H1 (cell line): Measurements from ENCODE around the gene FMN2. TPM values are rescaled to one million over a fixed set of nuclear protein-coding genes. Genes with fewer than 3 reads are reported as not detected.

Experiments
- CTCF ChIA-PET: fragments of 300-600 bp; sonication (Branson Sonifier 250); formaldehyde crosslinking; loops from one replicate; lab custom pipeline; 2021; ENCODE audit not compliant: partially characterized antibody; lab: Charles Lee
- POLR2A ChIA-PET: fragments of 300-600 bp; sonication (Branson Sonifier 250); formaldehyde crosslinking; loops from one replicate; lab custom pipeline; 2021; ENCODE audit warnings: inconsistent platforms; ENCODE audit not compliant: partially characterized antibody; lab: Charles Lee
- DNase-seq, 2 experiments: peaks; one replicate each; pipeline versions ENCODE4 v3.0.0 to v3.0.0-alpha.2; 2010 to 2022; ENCODE audit warnings: low spot score in 2 of 2, low read depth in 1 of 2, mixed read lengths in 1 of 2
- FAIRE-seq: peaks from 2 replicates; lab custom pipeline; 2011; peaks lifted over from hg19 to GRCh38; lab: Jason Lieb, UNC
- H2AFZ ChIP-seq: 2 replicates; pipeline ENCODE4 v1.8.1; 2012; ENCODE audit warnings: low read length, inconsistent platforms
- H2AK5ac ChIP-seq: 2 replicates; pipeline ENCODE4 v1.6.1; 2013; ENCODE audit warnings: low read depth, low read length
- H2BK120ac ChIP-seq: replicated peaks from 2 replicates; pipeline ENCODE3; 2013; ENCODE audit warnings: low read depth, low read length, inconsistent platforms
- H2BK12ac ChIP-seq: 2 replicates; pipeline ENCODE4 v1.6.1; 2013; ENCODE audit warnings: low read depth, low read length
- H2BK15ac ChIP-seq: 2 replicates; pipeline ENCODE4 v1.6.1; 2013; ENCODE audit warnings: low read length
- H2BK20ac ChIP-seq: 2 replicates; pipeline ENCODE4 v1.6.1; 2013; ENCODE audit warnings: low read length
- H2BK5ac ChIP-seq: 2 replicates; pipeline ENCODE4 v1.6.1; 2013; ENCODE audit warnings: low read depth, low read length
- H3K14ac ChIP-seq: 2 replicates; pipeline ENCODE4 v1.6.1; 2013; ENCODE audit warnings: inconsistent platforms; ENCODE audit not compliant: insufficient read length
- H3K18ac ChIP-seq: 2 replicates; pipeline ENCODE4 v1.6.1; 2013; ENCODE audit warnings: low read length; ENCODE audit errors: extremely low read depth
- H3K23ac ChIP-seq: 2 replicates; pipeline ENCODE4 v1.6.1; 2013; ENCODE audit warnings: inconsistent platforms; ENCODE audit not compliant: insufficient read length
- H3K23me2 ChIP-seq: 2 replicates; pipeline ENCODE4 v1.6.1; 2013; ENCODE audit warnings: low read depth, low read length
- H3K27ac ChIP-seq: 2 replicates; pipeline ENCODE4 v1.6.1; 2011; ENCODE audit warnings: low read depth, low read length, inconsistent platforms
- H3K27me3 ChIP-seq, 4 experiments: replicated peaks in 1 of 4; 1 replicate in 1 of 4; 2 replicates in 3 of 4; pipeline versions ENCODE4 v1.6.1 to v1.8.1; 2011 to 2013; ENCODE audit warnings: low read length in 3 of 4, mild to moderate bottlenecking in 3 of 4, inconsistent platforms in 2 of 4, mixed read lengths in 2 of 4, moderate library complexity in 1 of 4; ENCODE audit not compliant: control insufficient read depth in 3 of 4, insufficient read depth in 3 of 4; ENCODE audit errors: extremely low read depth in 1 of 4
- H3K36me3 ChIP-seq, 4 experiments: 2 replicates each; pipeline versions ENCODE4 v1.6.1 to v1.8.1; 2011 to 2013; ENCODE audit warnings: mild to moderate bottlenecking in 4 of 4, low read length in 3 of 4, moderate library complexity in 2 of 4, control low read depth in 1 of 4, inconsistent platforms in 1 of 4; ENCODE audit not compliant: insufficient read depth in 4 of 4, control insufficient read depth in 2 of 4
- H3K4ac ChIP-seq: replicated peaks from 2 replicates; pipeline ENCODE3; 2013; ENCODE audit warnings: low read length, low read depth, mixed read lengths, inconsistent platforms; ENCODE audit not compliant: insufficient read length
- H3K4me1 ChIP-seq, 4 experiments: replicated peaks in 1 of 4; 1 replicate in 1 of 4; 2 replicates in 3 of 4; pipeline versions ENCODE4 v1.6.1 to v1.8.1; 2011 to 2013; ENCODE audit warnings: low read length in 3 of 4, inconsistent platforms in 2 of 4, mixed read lengths in 1 of 4; ENCODE audit not compliant: insufficient read depth in 4 of 4, control insufficient read depth in 3 of 4
- H3K4me2 ChIP-seq, 2 experiments: 2 replicates each; pipeline versions ENCODE4 v1.6.1 to v1.8.1; 2011 to 2013; ENCODE audit warnings: low read depth in 2 of 2, low read length in 2 of 2, control low read depth in 1 of 2, inconsistent platforms in 1 of 2, mild to moderate bottlenecking in 1 of 2; ENCODE audit not compliant: insufficient read depth in 1 of 2
- H3K4me3 ChIP-seq, 4 experiments: fragments of 200-600, 300-600 bp in 1 of 4; sonication (generic), shearing (Covaris generic), sonication (Bioruptor Twin) in 1 of 4; 2 replicates each; pipeline versions ENCODE4 v1.5.1 to v1.8.1; 2011 to 2016; ENCODE audit warnings: low read length in 4 of 4, low read depth in 3 of 4, control low read depth in 2 of 4, inconsistent platforms in 2 of 4, mild to moderate bottlenecking in 2 of 4, mixed read lengths in 1 of 4, moderate library complexity in 1 of 4; ENCODE audit not compliant: insufficient read depth in 2 of 4; ENCODE audit errors: extremely low read depth in 1 of 4
- H3K56ac ChIP-seq: replicated peaks from 2 replicates; pipeline ENCODE3; 2013; ENCODE audit warnings: low read depth, mild to moderate bottlenecking, mixed read lengths, low read length, inconsistent platforms; ENCODE audit not compliant: insufficient read length
- H3K79me1 ChIP-seq: 2 replicates; pipeline ENCODE4 v1.6.1; 2013; ENCODE audit warnings: low read depth, low read length, control low read depth
- H3K79me2 ChIP-seq, 2 experiments: 2 replicates each; pipeline versions ENCODE4 v1.6.1 to v1.8.1; 2012 to 2013; ENCODE audit warnings: low read length in 2 of 2, mild to moderate bottlenecking in 2 of 2, inconsistent platforms in 1 of 2; ENCODE audit not compliant: insufficient read depth in 2 of 2, control insufficient read depth in 1 of 2
- H3K9ac ChIP-seq, 4 experiments: replicated peaks in 1 of 4; 1 replicate in 1 of 4; 2 replicates in 3 of 4; pipeline versions ENCODE4 v1.6.1 to v1.8.1; 2011 to 2013; ENCODE audit warnings: low read depth in 3 of 4, low read length in 3 of 4, control low read depth in 2 of 4, mild to moderate bottlenecking in 2 of 4, moderate library complexity in 2 of 4, inconsistent platforms in 1 of 4; ENCODE audit errors: extremely low read depth in 1 of 4
- H3K9me3 ChIP-seq, 2 experiments: 2 replicates each; pipeline versions ENCODE4 v1.6.1 to v1.8.1; 2012 to 2013; ENCODE audit warnings: mild to moderate bottlenecking in 2 of 2, moderate library complexity in 2 of 2, control low read depth in 1 of 2, inconsistent platforms in 1 of 2, low read depth in 1 of 2, low read length in 1 of 2, mixed read lengths in 1 of 2; ENCODE audit not compliant: insufficient read depth in 2 of 2
- H4K20me1 ChIP-seq, 2 experiments: replicated peaks in 1 of 2; 2 replicates each; pipeline versions ENCODE3 to v1.8.1; 2011 to 2013; ENCODE audit warnings: inconsistent platforms in 2 of 2, low read length in 2 of 2, mild to moderate bottlenecking in 1 of 2; ENCODE audit not compliant: insufficient read depth in 2 of 2, control insufficient read depth in 1 of 2
- H4K5ac ChIP-seq: 2 replicates; pipeline ENCODE4 v1.6.1; 2013; ENCODE audit warnings: low read length, low read depth, mixed read lengths, inconsistent platforms; ENCODE audit not compliant: insufficient read length
- H4K8ac ChIP-seq: 2 replicates; pipeline ENCODE4 v1.8.0; 2013; ENCODE audit warnings: mild to moderate bottlenecking, moderate library complexity, low read length, inconsistent platforms; ENCODE audit not compliant: insufficient read depth; ENCODE audit errors: extremely low read depth
- H4K91ac ChIP-seq: replicated peaks from 2 replicates; pipeline ENCODE3; 2013; ENCODE audit warnings: low read length, mixed read lengths, inconsistent platforms; ENCODE audit not compliant: insufficient read length
- CREB1 ChIP-seq: IDR thresholded peaks from 2 replicates; pipeline ENCODE4 v1.6.1; 2012; ENCODE audit warnings: inconsistent platforms
- POLR2A ChIP-seq, 2 experiments: IDR thresholded peaks; 1 replicate in 1 of 2; 2 replicates in 1 of 2; pipeline ENCODE4 v1.6.1; 2011; ENCODE audit warnings: low read depth in 2 of 2, low read length in 2 of 2, mild to moderate bottlenecking in 2 of 2; ENCODE audit errors: control extremely low read depth in 1 of 2
- SUZ12 ChIP-seq: fragments of 200-600 bp; sonication (generic); IDR thresholded peaks from 2 replicates; pipeline ENCODE4 v1.6.1; 2012; ENCODE audit warnings: mild to moderate bottlenecking, inconsistent platforms, low read length, moderate library complexity, mixed read lengths
- TAF7 ChIP-seq: optimal IDR thresholded peaks from 2 replicates; pipeline ENCODE3; 2011; ENCODE audit warnings: low read depth, mild to moderate bottlenecking, inconsistent platforms, low read length, moderate library complexity, borderline replicate concordance
- WGBS, 2 experiments: shearing (Covaris generic) in 1 of 2; methylation state at CpG; one replicate each; pipeline versions ENCODE4 v1.1.6 to v1.1.7; 2013 to 2015; ENCODE audit warnings: low lambda C conversion rate in 2 of 2, mixed read lengths in 2 of 2, inconsistent platforms in 1 of 2, low coverage in 1 of 2, missing lambda C conversion rate in 1 of 2; ENCODE audit not compliant: insufficient replicate concordance in 2 of 2, insufficient coverage in 1 of 2, insufficient read length in 1 of 2; ENCODE audit errors: extremely low coverage in 1 of 2, missing lambda C conversion rate in 1 of 2; 5-methylcytosine and 5-hydroxymethylcytosine counted together
- polyA plus RNA-seq, 7 experiments: library from polyadenylated mRNA; depleted of rRNA in 3 of 7; stranded (reverse) in 5 of 7; unstranded in 2 of 7; fragments of >200 nt in 5 of 7; fragments of 200-250 nt in 2 of 7; gene quantifications; 1 replicate in 5 of 7; 2 replicates in 1 of 7; 4 replicates in 1 of 7; pipeline versions ENCODE4 v1.2.1 to v1.2.3, GENCODE V29; 2011 to 2013; ENCODE audit warnings: missing spikeins in 2 of 7, mixed read lengths in 2 of 7
- total RNA-seq: library from RNA; stranded (reverse); fragmentation: NEBNext Ultra II Directional; extraction: Animal tissue kit (Norgen Biotek cat#: 25700); gene quantifications from 2 replicates; pipeline ENCODE4 v1.2.1, GENCODE V29; 2021

The FMN2 gene
- total and polyA plus RNA-seq, 2 of the 8 experiments (the other 6 are each of a cell fraction or from before 2014, with no cell fraction given) = 0.83 to 2.0 TPM

- no peak overlapping the region for H4K8ac ChIP-seq
- no peaks in the 10 kb centered on the region for H3K79me2 ChIP-seq
- ChIA-PET CTCF (interaction anchor here (0.7 to 1.3 kb wide), 7 partner anchors 11 to 106 kb away, joined by 3 to 6 read pairs (median 3); no protein-coding TSS in a partner anchor), POLR2A (no interaction called here)
- H2BK15ac ChIP-seq = no peak overlapping the region
- no peak overlapping the region for H3K27ac ChIP-seq
- H4K91ac ChIP-seq = no peak overlapping the region
- no peak overlapping the region for H3K14ac ChIP-seq
- no peak overlapping the region for H3K9ac ChIP-seq
- H3K56ac ChIP-seq = no peak overlapping the region
- H3K36me3 ChIP-seq = no peaks in the 10 kb centered on the region
- FAIRE-seq (no peak), DNase-seq (no peak)
- H2BK20ac ChIP-seq = no peak overlapping the region
- TF ChIP-seq TAF7 (no peak), SUZ12 (no peak), POLR2A (IDR thresholded peaks at IDR 0.05; ENCODE audit: control extremely low read depth in 1 of 2, low read depth in 2 of 2, low read length in 2 of 2) (no peak), CREB1 (no peak)
- no peak overlapping the region for H2BK12ac ChIP-seq
- no peak overlapping the region for H3K18ac ChIP-seq
- H3K4me2 ChIP-seq = no peak overlapping the region
- H3K4ac ChIP-seq = no peak overlapping the region
- no peak overlapping the region for H3K4me3 ChIP-seq
- H4K5ac ChIP-seq = no peak overlapping the region
- H2AK5ac ChIP-seq = no peak overlapping the region
- no peaks in the 10 kb centered on the region for H3K79me1 ChIP-seq
- no peak overlapping the region for H2AFZ ChIP-seq
- no peaks in the 10 kb centered on the region for H3K23me2 ChIP-seq
- no peaks in the 10 kb centered on the region for H3K27me3 ChIP-seq
- H2BK5ac ChIP-seq = no peak overlapping the region
- no peak overlapping the region for H2BK120ac ChIP-seq
- WGBS, 2 experiments = 93% methylated on average over 5 of the region's 5 CpGs; no CpG with 5 or more reads in 1 of the 2 experiments
- H3K23ac ChIP-seq = no peak overlapping the region
- H3K4me1 ChIP-seq = no peaks in the 10 kb centered on the region
- no peaks in the 10 kb centered on the region for H4K20me1 ChIP-seq
- no peaks in the 10 kb centered on the region for H3K9me3 ChIP-seq
These were observed 18.4 kb downstream of the FMN2 start for GRCh38 chr1:240109920-240110636.
